NCI-H446 treated with DMSO at 0.1 percent for 48 hours (cell line): ENCODE measurements around the gene DCP2.

Experiments
- DNase-seq: peaks from one replicate; lab custom pipeline; 2025; lab: John Stamatoyannopoulos, UW

DCP2 gene

DNA sequence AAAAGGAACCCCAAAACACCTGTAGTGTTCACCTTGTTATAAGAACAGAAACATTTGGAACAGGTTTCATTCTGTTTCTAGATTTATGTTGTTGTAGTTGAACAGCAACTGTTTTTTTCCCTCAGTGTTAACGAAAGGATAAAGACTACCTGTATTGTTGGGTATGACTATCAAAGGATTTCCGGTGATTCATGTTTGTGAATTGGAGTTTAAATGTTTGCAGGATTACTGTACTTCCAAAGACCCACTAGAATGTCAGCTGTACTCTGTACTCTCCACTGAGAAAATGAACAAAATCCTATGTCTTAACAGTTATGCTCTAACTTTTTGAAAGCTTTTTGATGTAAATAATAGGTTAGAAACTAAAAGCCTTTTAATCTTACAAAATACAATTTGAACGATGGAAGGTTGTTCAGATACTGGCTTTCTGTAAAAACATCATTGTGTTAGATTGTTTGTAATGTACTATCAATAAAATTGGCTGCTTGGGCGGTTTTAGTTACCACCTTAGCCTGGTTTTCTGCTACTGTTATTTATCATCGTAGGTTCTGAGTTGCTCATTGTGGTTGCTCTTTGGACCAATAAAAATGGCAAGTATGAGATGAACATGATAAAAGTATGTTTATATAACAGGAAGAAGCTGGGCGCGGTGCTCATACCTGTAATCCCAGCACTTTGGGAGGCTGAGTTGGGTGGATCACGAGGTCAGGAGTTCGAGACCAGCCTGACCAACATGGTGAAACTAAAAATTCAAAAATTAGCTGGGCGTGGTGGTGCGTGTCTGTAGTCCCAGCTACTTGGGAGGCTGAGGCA, 44.1 kb downstream of the DCP2 start:
- DNase-seq, result no peak

DNA sequence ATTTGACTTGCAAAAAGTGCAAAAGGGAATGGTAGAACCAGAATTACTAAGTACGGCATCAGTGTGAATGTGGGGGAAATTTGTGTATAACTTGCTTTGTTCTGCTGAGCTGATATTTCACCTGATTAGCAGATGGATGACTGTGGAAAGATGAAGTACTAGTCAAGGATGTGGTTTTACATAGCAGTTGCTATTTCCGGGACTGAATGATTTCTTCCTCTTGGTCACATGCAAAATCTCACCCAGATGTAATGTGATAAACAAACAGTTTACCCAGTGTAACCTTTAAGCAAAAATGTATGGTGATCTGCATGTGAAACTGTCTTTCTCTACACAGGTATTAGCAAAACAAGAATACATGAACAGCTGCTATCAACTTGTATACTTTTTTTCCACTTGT, 46.1 kb downstream of the DCP2 start:
- DNase-seq, result no peak

DNA sequence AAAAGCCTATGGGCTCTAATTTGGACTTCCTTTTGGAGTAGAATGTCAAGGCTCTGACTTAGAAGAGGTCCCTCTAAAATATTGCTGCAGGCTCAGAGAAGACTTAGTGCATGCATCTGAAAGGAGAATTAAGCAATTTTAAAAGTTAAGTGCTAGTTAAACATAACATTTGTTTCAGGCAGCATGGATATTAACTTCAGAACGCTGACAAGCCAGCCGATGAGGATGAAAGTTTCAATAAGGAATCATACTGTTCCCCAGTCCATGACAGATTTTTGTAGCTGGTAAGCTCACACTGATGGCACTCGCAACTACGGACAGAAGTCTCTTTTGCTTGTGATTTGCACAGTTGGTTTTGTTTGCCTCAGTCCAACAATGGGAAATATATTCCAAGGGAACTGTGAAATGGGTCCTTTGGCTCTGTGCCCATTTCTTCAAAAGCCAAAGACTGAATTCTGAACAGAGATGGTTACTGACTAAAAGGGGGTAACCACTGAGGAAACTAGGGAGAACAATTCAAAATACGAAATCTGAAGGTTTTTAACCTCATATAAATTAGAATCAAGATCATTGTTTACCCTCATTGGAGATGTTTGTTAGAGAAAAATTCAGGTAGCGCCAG, 47.6 kb downstream of the DCP2 start:
- DNase-seq, result no peak

DNA sequence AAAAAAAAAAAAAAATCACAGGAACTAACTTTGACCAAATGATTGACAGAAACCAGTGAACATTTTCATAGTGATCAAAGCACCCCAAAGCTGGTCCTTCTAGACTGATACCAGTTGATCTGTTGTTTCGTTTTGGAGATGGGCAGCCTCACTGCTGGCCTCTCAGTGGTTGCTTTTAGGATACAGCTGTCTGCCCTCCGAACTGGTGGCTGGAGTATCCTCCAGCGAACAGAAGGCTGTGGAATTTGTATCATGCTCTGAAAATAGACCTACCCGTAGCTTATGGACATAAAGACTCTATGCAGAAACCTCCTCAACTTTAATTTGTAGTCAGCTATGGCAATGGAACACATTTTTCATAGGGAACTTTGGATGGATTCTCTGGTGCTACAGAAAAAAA, 49.0 kb downstream of the DCP2 start:
- DNase-seq, result no peak

DNA sequence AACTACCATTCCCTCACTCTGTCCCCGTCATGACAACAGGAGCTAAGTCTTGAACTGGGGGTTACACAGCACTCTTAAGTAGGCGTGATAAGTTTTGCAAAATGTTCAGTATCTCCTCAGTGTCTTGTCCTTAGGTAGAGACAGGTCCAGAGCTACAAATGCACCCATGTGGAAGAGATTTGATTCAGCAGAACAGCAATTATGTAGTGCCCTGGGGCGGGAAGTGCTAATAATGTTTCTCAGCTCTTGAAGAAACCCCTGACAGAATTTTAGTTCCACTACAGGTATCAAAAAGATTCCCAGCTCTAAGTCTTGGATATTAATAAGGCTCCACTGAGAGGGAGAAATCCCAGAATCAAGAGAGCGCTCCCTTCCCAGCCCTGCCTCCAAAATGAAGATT, 49.6 kb downstream of the DCP2 start:
- no peak for DNase-seq

DNA sequence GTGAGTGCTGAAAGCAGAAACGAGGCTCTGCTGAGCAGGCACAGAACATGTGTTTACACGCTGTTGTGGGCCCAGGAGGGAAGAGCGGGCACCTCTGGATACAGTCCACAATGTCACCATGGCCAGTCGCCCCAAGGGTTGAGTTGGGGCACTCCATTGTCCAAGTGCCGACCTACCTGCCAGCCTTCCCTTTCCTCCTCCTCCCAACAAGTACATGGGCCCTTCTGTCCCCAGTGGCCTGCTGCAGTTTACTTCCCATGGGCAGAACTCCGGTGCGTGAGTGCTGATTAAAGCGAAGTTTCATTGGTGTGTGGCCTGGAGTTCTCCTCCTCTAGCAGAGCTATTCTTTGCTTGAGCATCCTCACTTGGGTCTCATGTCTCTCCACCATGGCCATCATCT, 50.4 kb downstream of the DCP2 start:
- no peak for DNase-seq

DNA sequence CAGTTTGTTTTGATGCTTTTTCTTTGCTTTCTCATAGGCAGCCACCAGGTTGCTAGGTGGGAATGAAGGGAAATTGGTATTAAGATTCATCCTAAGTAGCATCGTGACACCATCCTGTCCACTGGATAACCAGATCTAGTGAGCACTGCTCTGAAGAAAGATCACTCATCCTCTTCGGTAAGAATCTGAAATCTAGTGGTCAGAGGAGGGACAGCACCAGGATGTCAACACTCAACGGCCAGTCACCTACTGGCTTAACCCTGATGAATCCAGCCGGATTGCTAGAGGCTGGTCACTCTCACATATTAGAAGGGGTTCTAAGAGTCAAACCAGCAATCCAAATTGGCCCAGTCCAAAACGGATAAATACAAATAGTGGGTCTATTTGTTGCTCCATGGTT, 50.8 kb downstream of the DCP2 start:
- DNase-seq, result no peak

DNA sequence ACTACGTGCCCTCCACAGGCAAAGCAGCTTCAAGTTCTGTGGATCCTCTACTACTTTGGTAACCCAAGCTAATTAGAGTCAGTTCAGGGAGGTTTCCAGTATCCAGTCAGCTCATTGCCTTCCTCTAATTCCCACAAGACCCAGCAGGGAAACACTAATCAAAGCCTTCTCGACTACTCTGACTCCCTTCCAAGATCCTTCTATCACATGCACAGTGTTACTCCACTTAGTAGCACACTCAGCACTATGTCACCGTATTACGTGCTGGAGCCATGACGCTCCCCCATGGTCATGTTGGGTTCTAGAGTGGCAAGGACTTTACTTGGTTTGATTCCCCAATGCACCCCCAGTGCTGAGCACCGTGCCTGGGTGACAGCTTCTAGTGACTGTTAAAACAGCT, 53.0 kb downstream of the DCP2 start:
- no peak for DNase-seq

DNA sequence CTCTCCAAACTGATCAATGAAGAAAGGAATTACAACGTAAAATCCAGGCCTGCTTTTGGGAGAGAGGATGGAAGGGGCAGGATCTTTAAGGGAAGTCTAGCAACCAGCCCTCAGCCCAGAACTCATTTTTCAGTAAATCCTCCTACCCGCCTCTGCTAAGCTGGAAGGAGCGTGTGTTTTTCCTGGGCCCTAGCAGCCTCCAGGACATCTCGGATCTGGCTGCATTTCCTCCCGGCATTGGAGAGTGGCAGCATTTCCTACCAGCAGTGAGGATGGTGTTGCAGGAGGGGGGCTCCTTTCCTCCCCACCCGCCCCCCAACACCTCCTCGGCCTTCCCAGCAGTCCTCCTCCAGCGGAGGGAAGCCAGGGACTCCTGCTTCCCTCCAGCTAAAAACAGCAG, 54.5 kb downstream of the DCP2 start:
- DNase-seq, result no peak

DNA sequence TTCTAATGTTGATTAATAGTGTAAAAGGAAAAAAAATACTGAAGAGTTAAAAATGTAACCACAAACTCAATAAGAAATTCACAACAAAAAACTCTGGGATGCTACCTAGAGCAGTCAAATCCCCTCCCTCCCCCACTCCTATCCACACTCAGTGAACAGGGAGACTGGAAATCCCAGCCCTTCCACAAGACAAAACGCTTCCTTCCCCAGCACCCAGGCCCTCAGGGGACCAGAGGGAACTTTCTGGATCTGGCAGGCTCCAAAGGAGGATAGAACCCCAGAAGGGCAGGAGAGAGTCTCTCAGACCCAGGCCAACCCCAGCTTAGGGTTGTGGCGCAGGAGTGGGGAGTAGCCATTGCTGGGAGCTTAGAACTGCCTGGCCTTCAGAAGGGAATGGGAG, 55.0 kb downstream of the DCP2 start:
- no peak for DNase-seq

DNA sequence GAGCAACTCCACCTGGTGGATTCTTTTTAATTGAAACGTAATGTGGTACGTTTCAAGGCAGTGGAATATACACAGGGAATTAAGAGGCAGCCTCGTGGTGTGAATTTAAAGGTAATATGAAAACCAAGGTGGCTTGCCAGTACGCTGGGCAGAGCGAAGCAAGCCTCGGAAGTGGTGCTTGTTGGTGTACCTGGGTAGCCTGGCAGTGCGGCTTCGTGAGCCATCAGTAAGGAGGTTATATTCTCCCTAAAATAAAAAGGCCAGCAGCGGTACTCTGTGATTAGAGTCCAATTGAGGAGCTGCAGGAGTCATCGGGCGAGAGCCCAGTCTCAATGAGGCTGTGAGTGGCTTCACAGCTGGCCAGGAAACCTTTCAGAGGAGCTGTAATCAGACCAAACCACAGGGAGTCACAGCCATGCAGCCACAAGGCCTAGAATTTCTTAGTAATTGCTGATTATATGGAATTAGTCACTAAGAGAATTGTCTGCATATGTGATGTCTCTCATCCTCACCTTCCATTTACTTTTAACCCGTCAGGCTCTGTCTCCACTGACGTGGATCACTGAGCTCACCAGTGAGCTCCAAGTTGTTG, 57.7 kb downstream of the DCP2 start:
- no peak for DNase-seq

DNA sequence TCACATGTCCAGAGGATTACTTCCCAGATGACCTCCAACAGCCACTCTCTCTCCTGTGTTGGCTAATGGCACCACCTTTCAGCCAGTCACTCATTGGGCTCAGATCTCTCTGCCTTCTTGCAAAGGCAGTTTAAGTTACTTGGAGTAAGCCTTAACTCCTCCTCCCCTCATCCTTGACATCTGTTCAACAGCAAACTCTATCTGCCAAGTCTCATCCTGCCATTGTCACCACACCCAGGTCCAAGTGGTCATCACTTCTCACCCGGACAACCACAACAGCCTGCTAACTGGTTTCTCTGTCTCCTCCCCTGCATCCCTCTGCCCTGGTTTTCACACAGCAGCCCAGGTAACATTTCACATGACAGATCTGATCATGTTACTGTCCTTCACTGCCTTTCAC, 58.5 kb downstream of the DCP2 start:
- no peak for DNase-seq

DNA sequence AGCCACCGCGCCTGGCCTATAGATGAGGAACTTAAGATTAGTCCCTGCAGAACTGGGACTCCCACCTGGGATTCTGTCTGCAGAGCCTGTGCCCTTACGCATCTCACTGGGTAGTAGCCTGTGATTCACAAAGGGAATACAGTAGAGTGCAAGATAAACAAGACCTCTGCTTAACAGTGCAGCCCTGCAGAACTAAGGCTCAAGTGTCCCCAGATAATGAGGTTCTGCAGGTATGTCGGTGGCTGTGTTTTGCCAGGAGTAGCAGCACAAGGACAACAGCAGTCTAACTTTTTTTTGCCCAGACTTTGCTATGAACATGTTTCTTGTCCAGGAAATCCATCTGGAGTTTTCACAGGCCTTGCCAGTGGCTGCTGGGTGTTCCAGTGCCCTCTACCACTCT, 59.7 kb downstream of the DCP2 start:
- DNase-seq, result no peak

DNA sequence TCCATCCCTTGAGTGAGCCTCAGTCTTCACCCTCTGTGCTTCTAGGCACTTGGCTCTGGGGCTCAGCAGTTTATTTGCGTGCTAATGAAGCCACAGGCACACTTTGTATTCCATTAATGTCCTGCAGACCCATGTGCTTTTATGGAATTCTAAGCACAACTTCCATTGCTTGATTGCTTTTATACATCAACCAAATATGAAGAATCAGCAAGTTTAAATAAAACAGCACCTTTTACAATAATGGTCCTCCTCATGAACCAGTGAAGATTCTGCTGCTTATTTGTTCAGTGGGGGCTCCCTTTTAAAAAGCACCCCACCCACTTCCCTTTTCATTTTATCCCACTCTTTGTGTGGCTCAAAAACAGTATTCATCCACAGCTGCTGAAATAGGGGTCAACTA, 60.2 kb downstream of the DCP2 start:
- DNase-seq, result no peak

DNA sequence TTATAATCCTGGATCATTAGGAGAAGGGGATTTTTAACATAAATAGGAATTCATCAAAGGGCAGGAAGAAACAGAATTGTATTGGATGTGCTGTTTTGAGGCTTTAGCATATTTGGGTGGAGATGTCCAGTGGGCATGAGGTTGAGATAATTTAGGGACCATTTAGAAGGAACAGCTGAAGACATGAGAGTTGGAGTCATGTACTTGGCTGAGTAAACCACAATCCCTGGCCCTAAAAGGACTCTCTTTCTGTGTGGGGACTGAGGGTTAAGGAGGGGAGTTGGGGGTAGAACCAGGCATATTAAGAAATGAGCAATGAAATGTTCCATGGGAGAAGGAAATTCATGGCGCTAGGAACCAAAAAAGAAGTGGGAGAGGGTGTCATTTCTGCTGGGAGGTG, 61.5 kb downstream of the DCP2 start:
- no peak for DNase-seq

DNA sequence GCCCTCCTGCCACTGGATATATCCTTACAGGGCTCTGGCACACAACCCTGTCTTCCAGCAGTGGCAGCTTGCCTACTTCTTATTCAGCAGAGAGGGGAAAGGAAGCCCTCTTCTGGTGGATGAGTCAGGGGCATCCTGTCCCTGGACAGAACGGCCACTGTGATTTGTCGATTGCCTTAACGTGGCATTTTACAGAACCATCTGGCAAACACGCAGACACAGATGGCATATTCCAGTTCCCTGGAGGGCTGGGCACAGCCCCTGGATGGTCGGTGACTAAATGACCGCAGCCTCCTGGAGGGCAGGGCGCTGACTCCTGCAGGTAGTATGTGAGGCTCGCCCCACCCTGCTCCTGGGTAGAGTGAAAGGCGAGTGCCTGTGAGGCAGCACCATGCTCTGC, 62.1 kb downstream of the DCP2 start:
- peak; percentile 55 for DNase-seq

DNA sequence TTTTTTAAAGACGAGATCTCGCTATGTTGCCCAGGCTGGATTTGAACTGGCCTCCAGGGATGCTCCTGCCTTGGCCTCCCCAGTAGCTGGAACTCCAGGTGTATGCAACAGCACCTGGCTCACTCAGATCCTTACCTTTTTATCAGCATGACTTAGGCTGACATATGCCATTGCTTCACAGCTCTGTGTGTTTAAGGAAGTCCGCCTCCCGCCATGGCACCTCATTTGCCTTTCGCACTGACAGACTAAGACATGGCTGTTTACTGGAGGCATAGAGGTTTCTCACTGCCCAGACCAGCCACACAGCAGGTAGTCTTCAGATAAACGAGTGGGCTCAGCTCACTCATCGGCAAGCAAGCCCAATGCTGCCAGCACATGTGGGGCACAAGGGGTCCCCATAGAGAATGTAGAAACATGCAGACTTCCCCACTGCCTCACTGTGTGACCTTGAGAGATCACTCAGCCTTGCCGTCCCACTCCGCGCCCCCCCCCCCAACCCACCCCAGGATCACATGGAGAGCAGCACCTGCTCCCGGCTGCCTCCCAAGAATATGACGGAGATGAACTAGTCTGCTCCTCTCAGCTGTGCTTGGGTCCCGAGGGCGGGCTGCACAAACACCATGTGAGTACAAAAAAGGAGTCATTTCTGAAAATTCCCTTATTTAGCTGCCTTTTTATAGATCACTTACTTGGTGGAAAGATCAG, 62.8 kb downstream of the DCP2 start:
- DNase-seq, result peak; percentile 77

DNA sequence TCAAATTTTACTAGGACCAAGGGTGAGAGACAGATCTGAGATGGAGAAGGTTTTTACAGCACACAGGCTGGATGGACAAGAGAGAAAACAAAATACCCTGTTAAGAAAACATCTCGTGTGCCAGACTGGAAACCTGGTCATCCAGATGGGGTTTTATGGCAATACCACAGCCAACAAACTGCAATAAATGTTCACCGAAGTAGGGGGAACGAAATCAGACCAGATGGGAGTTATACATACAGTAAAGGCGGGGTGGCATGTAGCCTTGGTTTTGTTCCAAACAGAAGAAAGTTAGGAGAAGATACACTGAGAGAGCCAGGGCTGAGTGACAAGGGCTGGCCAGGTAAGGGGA, 63.3 kb downstream of the DCP2 start:
- DNase-seq, result peak; percentile 86

DNA sequence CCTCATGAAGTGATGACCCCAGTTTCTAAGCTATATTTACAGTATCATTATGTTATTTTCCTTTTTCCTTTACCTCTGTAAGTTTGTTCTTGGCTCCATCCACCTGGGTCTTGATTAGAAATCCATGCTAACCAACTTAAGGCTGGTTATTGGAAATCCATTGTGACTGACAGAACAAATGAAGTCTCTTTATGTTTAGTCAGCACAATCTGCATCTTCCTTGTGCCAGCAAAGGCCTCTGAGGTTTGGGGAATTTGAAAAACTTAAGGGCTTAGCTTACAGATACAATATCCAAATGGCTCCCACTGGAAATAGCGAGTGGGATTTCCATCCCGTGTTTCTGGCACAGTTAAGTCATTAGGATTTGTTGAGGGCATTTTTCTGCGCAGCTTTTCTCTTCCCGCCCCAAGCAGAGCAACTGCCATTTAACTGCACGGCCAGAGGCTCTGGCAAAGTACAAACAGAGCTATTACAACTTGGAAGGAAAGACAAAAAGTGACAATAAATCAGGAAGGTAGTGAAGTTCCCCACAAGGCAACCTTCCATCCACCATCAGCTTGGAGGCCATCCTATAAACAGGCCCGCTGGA, 64.2 kb downstream of the DCP2 start:
- DNase-seq, result peak; percentile 92

DNA sequence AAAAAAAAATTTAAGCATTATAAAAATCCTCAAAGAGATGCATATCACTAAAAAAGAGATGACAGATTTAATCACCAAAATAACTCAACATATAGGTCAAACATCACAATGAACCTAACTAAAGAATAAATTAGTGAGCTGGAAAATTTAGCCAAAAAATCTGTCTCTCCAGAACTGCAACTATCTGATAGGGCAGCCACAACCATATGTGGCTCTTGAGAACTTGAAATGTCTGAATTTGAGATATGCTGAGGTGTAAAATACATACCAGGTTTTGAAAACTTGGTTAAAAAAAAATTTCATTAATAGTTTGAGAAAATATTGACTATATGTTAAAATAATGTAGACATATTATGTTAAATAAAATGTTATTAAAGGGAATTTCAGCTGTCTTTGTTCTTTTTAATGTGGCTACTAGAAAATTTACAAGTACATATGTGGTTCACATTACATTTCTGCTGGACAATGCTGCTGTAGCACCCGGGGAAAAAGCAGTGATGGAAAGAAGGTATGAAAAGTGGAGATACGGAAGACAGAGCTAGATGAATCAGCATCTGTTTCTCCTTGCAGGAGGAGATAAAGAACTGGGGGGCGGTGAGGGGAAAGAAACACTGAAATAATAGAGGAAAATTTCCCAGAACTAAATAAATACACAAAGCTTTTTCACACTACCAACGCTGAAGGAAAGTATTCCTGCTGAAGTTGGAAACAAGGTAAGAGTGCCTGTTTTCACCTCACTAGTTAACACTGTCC, 66.1 kb downstream of the DCP2 start:
- no peak for DNase-seq

DNA sequence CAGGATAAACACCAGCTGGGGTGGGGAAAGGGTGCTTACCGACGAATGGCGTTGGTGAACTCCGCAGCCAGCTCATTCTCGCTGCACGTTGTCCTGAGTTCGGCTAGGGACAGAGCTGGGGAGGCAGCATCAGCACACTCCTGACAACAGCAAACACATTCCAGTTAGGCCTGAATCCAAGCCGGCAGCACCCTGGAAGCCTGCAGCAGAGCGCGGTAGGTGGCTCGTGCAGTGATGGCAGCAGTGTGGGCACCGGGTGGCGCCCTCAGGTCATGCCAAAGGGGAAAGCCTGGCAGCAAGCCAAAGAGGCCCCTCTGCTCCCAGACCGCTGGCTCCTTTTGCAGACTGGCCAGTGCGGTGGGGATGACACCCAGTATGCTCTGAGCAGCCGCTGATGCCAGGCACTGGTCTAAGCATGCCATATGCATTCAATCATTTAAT, 66.9 kb downstream of the DCP2 start:
- peak; percentile 84 for DNase-seq
